Spleen (tissue), 7 donors: ENCODE measurements around the gene PSMB8.

Experiments used
- CTCF ChIP-seq, 11 experiments: fragments of 200-600 bp in 7 of 11; fragments of 450-650 bp in 4 of 11; sonication (generic) in 4 of 11; IDR thresholded peaks in 8 of 11; conservative IDR thresholded peaks in 3 of 11; 1 replicate in 7 of 11; 2 replicates in 4 of 11; pipeline versions ENCODE4 v1.4.0 to v1.8.0; 2016 to 2021; ENCODE audit warnings: antibody characterized with exemption in 11 of 11, inconsistent platforms in 4 of 11, mild to moderate bottlenecking in 1 of 11
- POLR2A ChIP-seq, 3 donors: fragments of 450-650 bp; IDR thresholded peaks; one replicate each; pipeline ENCODE4 v1.5.1; 2017; ENCODE audit warnings: antibody characterized with exemption in 3 of 3, mild to moderate bottlenecking in 1 of 3
- donor health status: DM: no; HTN: no; CAD: no; lungs with moderate emphysema.
- donor health status: DM: no; HTN: no; CAD: no.
- donor health status: DM: no; HTN: no; CAD: no.

- TF ChIP-seq POLR2A (IDR thresholded peaks at IDR 0.05): no peak
- TF ChIP-seq CTCF (IDR thresholded peaks at IDR 0.05 in 8 of 11, conservative IDR thresholded peaks at IDR 0.05 in 3 of 11): no peak
These were observed 36.7 kb downstream of the PSMB8 start for GRCh38 chr6:32807020-32807580.
